Left renal pelvis (tissue), 4 donors: ENCODE results near the gene SESN3. TPM values are rescaled to one million over a fixed set of nuclear protein-coding genes. Genes with fewer than 3 reads are reported as not detected.
"Not testable (repeated sequence)": the region's sequence is repeated elsewhere in the genome, so short reads cannot be mapped to it uniquely, and the experiment has no call there.

Experiments
- DNase-seq, 4 donors: peaks; one replicate each; pipeline ENCODE4 v3.0.0-alpha.2; 2013; ENCODE audit warnings: low read depth in 4 of 4, low spot score in 3 of 4
- polyA plus RNA-seq, 4 donors: library from polyadenylated mRNA; unstranded; fragments of 120-200 nt; gene quantifications; one replicate each; pipeline ENCODE4 v1.2.1, GENCODE V29; 2013; ENCODE audit not compliant: insufficient read length in 4 of 4

The SESN3 gene
- polyA plus RNA-seq, 4 donors: 70.1 to 99.9 (median 75.7) TPM

DNA sequence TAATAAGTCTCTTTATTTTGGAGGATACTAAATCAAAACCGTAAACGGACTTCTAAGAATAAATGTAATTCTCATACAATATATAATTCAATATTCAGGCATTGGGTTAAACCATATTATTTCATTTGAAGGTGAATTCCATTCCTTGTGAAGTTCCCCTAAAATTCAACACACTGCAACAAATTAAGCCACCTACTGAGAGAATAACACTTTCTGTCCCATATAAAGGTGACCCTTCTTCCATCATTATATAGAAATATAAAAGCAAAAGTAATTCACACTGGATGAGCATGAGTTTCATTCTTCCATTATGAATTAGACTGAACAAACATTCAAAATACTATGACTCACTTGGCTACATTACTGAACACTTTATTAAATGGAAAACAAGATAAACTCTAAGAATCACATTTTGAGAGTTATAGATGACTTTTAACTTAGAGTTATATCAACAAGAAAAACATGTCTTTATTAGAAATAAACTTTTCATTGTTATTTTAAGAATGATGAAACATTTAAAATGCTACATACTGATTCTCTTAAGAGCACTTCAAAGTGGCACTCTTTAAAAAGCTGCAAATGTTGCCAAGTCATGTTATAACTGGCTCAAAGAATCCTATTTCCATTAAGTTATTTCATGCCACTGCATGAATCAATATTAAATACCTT, 2.8 kb downstream of the SESN3 start:
- no peak for DNase-seq

GRCh38 chr11:95227060-95227459, 3.9 kb downstream of the SESN3 start:
- not testable (repeated sequence) for DNase-seq

DNA sequence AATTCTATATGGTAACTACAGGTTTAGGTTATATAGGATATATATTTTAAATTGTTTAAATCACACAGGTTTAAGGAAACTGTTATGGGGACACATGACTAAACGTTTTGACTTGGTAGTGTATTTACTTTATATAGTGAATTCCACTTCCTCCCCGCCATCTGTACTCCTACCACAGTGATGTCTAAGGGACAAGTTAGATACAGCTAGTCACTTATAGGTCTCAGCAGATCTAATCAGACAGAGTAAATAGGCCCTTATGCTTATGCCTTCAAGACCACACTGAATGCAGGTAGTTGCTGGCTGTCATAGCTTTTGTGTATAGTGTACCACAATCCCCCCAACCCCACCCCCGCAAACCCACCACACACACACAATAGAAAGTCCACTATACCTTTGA, 8.2 kb downstream of the SESN3 start:
- DNase-seq: no peak

- DNase-seq: no peak
These were observed 11.4 kb downstream of the SESN3 start for GRCh38 chr11:95219599-95219998.

- DNase-seq: no peak
These were observed 12.9 kb downstream of the SESN3 start for GRCh38 chr11:95218149-95218548.

DNA sequence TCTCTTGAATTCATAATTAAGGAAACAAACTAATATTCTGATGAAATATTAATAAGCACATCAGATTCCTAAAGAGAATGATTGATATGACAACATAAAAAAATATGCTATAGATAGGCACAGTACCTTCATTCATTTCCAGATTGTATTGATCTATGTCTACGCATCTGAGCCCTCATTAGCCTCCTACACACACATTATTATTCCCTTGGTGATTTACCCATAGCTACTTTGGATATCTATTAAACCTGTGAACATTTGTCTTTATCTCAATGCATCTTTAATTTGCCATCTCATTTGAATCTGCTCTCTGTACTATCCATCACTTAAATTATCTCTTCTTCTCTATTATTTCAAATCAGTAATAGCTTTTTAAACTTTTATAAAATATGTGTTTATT, 18.4 kb downstream of the SESN3 start:
- DNase-seq: no peak

- not testable (repeated sequence) for DNase-seq
These were observed 21.5 kb downstream of the SESN3 start for GRCh38 chr11:95209535-95209934.

DNA sequence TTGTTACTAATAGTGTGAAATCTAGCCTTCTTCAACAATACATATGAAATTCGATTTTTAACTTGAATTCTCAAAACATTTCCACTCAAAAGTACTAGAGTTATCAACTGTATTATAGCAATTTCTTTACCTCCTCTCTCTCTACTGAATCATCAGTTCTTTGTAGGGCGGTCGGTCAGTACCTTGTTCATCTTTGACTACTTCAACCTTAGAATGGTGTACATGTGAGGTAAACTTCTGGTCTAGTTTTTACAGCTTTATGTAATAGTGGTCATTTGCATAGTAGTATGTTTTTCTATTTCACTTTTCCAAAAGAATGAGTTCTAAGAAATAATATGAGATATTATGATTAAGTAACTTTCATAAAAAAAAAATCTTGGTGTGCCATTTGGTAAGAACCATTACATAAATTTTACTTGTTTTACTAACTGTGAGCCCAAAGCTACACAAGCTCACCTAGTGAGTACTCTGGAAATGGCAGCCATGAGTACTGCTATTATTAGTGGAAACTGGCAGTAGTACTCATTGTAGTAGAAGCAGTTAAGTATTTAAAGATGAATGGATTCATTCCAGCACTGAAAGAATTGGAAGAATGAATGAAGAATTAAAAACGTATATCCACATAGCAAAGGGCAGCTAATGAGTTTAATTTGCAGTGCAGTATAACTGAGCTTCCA, 30.1 kb downstream of the SESN3 start:
- no peak for DNase-seq

GRCh38 chr11:95195831-95196230, 35.2 kb downstream of the SESN3 start:
- no peak for DNase-seq

DNA sequence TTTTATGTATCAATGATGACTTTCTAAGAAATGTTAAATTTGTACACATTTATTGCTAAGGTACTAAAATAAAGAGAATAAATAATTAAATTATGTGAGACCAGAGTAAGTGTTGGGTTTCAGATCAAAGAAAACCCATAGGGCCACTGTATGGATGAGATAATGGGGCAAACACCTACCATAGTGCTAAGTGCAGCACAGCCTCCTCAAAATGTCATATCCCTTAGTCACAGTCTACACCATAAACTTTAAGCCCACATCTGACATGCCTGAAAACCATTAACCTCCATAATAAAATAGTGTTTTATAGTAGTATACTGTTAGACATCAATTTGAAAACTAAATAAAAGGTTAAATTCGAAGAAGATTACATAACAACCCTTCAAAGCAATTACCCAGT, 37.5 kb downstream of the SESN3 start:
- no peak for DNase-seq

DNA sequence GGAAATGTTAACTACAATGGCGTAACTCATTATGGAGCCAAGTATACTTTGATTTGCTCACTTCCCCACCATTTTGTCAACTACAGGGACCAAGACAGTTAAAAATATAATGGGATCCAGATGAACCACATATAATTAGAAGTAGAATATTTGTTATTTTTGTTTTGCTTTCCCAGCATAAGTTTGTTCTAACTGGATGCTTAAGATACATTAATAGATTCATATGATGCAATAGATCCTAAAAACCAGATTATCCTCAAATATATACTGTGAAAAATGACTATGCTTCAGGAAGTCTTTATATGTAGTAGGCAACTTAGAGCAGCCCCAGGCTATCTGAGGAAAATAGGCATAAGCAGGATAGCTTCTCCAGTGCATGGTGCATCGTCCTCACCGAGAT, 38.3 kb downstream of the SESN3 start:
- DNase-seq: no peak

GRCh38 chr11:95187723-95188122, 43.3 kb downstream of the SESN3 start:
- DNase-seq: no peak

DNA sequence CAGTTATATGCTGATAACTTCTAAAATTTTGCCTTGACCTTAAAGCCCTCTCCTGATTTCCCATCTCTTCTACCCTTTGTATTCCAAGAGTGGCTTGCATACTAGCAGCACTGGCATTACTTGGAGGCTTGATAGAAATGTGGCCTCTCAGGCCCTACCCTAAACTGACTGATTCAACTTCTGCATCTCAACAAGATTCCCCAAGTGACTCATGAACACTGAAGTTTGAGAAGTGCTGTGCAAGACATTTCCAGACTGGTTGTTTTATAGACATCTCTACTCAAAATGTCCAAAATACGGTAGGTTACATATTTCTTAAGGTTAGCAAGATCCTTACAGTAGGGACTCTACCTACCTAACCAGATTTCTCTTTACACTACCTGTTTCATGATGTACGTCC, 48.6 kb downstream of the SESN3 start:
- no peak for DNase-seq

- no peak for DNase-seq
These were observed 55.1 kb downstream of the SESN3 start for GRCh38 chr11:95175818-95176380.

DNA sequence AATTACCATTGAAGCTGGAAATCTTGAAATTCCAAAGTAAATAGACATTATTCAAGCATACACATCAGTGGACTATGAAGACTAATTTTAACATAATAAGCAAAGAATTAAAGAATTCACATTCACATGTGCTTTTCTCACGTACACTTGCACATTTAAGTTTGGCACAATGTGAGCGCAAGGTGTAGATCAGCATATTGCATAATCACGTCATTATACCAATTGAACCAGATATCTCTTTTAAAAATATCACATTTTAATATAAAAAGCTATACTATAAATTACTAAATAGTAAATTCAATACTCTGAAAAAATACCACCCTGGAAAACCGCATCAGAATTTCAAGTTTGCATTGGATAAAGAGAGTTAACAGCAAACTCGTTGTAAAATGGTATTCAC, 60.7 kb downstream of the SESN3 start:
- DNase-seq: no peak

DNA sequence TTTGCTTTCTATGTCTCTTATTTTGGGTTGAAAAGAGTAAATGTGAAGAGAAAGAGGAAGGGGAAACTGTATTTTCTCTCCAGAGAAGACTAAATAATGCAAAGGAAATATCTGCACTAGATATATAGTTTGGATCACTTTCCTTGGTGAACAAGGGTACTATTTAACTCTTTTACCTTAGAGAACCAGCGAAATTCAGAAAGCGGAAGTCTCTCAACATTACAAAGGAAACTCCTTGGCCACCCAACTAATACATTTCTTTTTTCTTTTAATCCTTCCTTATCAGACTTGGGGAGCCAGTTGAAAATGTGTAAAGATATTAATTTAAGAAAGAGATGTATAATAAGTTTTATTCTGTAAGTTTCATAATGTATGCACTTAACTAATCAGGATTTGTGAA, 64.2 kb downstream of the SESN3 start:
- no peak for DNase-seq

DNA sequence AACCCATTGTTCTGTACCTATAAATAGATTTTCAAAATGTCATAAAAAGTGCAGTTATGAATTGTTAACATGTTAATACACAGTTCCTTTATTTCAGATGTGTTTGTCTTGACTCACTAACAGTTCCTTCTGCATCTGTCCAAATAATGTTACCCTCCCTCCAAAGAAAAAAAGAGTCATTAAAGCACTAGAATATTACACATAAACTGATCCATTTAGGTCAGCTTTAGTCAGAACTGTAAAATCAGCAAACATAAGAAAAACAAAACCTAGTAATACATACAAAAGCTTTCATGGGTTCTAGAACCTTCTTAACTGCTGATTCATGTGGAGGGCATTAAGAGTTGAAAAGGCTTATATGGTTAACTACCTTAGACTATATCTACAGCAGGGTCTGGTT, 65.4 kb downstream of the SESN3 start:
- DNase-seq: no peak

GRCh38 chr11:95163106-95163505, 67.9 kb downstream of the SESN3 start:
- DNase-seq: no peak

DNA sequence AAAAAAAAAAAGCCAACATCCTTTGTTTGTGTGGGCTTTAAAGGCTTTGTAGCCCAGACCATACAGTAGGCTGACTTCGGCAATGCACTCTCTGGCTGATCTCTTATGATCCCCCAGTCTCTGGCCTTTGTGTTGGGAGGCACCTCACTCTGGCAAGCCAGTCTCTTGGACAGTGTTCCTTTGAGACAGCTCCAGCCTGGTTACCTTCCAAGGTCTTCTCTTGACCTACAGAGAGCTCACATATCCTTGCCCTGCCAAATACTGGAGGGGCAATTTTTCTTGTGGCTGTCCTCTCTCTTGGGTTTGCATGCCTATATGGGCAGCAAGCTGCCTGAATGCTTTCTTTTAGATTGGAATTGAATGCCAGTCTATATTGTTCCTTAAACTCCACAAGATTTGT, 69.8 kb downstream of the SESN3 start:
- DNase-seq: no peak

DNA sequence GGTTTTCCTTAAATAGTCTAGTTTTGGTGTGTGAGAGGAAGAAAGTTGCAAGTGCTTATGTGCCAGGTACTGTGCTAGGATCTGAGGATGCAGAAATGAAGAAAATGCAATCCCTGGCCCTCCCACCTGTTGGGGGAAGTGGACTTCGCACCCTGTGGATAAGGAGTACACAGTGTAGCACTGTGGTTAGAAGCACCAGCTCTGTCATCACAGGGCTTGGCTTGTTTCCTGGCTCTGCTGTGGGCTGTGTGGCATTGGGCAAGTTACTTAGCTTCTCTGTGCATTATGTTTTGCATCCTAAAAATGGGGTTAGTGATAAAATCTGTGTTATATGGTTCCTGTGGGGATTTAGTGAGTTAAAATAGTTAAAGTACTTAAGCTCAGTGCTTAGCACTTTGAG, 73.2 kb downstream of the SESN3 start:
- DNase-seq: no peak

DNA sequence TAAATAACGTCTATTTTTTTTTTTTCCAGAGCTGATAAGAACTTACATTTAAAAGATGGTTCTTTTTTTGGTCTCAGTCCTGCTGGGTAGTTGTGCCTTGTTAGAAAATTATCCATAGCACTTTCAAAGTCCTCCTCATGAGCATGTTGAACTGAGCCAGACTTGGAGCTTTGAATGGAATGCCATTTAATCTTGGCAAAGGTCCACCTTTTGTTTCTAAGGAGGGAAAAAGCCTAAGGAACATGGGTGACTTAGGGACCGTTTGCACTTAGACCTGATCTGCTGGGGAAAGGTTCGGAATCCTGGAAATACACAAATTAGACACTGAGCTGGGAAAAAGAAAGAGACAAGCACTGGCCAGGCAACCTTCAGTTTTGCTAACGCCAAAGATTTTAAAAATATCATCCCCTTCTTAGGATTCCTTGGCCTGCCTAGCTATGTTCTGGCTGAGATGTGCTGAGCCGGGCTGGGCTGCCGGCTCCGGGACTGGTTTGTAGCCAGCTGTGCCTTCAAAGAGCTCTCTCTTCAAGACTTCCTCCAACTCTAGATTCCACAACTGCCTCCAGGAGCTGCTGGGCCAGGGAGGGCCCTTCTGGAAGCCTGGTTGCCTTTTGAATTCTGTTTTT, 74.0 kb downstream of the SESN3 start:
- no peak for DNase-seq
